ENCODE results near the gene TLE1.
"Not testable (repeated sequence)": the region's sequence is repeated elsewhere in the genome, so short reads cannot be mapped to it uniquely, and the experiment has no call there.

Gene TLE1

DNA sequence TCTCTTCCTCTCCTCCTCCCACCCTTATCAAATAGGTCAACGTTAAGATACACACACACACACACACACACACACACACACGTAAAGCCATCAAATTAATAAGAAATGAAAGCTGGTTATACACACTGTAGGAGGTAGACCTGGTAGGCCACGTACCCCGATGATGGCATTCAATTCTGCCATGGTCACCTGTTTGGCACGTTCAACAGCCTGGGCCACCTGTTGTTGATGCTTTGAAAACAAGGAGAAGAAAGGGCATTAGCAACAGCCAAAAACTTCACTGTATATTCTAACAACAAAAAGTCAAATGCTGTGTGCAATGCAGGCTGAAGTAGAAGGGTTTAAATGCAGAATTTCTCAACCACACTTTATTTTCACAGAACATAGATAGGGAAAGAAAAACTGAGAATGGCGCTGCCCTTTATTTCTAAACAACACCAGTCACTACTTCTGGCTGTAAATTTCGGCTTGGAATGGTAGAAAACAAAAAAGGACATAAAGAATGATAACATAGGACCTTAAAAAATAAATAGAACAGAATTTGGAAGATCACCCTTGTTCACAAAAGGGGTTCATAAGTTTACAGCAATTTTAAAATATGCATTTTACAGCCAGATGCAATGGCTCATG is 37.2 kb downstream of the TLE1 start:
- no peak for DNase-seq (ENCODE audit: low read depth)

- no peak for DNase-seq (ENCODE audit: low read depth)
These were observed 38.5 kb downstream of the TLE1 start for GRCh38 chr9:81650586-81651515.

DNA sequence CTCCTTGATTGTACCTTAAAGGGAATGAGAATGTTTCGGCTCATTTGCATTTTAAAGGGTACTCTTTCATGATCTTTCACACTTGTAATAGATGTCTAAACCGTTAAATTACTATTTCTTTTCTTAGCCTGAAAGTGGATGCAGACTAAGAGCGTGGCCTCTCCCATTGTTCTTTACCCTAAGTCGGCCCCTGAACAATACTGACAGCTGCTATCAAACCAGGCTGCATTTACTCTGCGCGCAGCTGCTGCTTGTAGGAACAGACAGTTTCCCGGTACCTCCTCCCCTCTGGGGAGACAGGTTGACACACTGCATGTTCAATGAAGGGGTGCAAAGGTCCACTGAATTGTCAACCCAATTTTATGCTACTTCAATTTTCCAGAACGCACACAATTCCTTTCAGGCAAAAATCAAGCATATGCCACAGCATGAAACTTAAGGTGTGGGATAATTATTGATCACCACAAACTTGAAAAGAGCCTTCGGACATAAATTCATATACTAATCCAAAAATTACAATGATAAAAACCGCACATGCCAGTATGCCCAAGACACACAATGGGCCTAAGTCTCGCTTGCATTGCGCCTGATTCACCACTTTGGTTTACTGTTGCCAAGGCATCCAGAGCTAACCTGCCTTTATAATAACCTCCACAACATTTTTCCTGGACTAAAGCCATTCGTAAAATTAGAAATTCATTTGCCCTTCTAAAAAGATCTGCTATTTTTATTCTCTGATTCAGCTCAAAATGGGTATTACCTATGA is 39.7 kb downstream of the TLE1 start:
- no peak for DNase-seq (ENCODE audit: low read depth)

DNA sequence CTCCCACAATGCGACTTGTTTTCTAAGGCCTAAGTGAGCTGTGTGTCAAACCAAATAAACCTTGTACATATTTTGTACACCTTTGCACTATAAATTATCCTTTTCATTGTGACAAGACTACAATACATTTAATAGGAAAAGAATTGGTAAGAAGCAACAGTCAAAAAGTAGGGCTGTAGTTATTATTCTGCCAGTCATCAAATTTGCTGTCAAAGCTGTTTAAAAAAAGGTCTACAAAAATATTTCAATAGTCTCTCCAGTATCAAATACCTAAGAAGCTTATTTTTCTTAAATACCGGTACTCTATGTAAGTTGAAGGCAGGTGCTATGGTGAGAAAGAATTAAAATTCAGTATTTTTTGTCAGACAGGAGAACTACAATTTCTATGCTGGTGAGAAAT is 40.5 kb downstream of the TLE1 start:
- no peak for DNase-seq (ENCODE audit: low read depth)

- no peak for DNase-seq (ENCODE audit: low read depth)
These were observed 43.0 kb downstream of the TLE1 start for GRCh38 chr9:81646337-81646736.

DNA sequence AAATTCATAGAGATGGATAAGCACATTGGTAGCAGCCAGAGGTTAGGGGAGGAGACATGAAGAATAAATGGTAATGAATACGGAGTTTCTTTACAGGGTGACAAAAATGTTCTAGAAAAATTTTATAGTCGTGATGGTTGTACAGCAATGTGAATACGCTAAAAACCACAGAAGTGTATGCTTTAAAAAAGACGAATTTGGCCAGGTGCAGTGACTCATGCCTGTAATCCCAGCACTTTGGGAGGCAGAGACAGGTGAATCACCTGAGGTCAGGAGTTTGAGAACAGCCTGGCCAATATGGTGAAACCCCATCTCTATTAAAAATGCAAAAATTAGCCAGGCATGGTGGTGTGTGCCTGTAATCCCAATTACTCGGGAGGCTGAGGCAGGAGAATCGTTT is 44.8 kb downstream of the TLE1 start:
- not testable (repeated sequence) for DNase-seq (ENCODE audit: low read depth)

GRCh38 chr9:81637276-81637675 is 52.1 kb downstream of the TLE1 start:
- no peak for DNase-seq (ENCODE audit: low read depth)

DNA sequence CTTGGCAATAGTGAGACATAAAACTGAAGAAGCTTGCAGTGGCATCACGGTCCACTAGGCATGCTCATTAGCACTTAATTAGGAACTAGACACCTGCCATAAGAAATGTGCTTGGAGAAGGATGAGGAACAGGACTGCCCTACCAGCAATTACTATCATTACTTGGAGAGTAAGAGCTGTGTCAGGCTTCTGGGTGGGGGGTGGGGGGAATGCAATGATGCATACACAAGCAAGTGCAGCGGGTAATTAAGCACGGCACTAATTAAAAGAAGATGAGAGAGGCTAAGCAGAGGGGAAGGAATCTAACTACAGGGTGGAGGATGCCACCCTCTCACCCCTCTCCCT is 53.1 kb downstream of the TLE1 start:
- DNase-seq (ENCODE audit: low read depth): no peak

GRCh38 chr9:81635521-81636254 is 53.7 kb downstream of the TLE1 start:
- DNase-seq (ENCODE audit: low read depth): no peak

DNA sequence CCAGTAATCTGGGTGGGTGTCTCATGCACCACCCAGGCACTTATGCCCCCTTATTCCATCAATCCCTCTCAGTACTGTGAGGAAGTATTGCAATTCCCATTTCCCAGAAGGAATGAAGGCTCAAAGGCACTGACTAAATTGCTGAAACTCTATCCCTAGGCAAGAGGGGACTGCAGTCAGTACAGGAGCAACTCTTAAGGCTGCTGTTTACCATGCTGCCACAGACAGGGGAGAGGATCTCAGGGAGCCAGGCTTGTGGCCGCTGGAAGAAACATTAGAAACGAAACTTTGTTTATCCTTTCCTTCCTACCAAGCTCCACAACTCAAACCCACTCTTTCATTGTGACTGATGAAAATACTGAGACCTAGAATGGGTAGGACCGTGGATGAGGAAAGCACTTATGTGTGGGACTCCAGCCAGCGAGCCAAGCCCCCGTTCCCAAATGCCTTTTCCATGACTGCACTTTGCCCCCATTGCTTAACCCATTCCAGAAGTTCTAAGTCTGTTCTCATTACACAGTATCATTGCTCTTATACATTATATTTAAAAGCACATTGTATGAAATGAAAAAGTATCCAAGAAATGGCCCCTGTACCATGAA is 54.3 kb downstream of the TLE1 start:
- no peak for DNase-seq (ENCODE audit: low read depth)

GRCh38 chr9:81633952-81634854 is 55.1 kb downstream of the TLE1 start:
- DNase-seq (ENCODE audit: low read depth): no peak

DNA sequence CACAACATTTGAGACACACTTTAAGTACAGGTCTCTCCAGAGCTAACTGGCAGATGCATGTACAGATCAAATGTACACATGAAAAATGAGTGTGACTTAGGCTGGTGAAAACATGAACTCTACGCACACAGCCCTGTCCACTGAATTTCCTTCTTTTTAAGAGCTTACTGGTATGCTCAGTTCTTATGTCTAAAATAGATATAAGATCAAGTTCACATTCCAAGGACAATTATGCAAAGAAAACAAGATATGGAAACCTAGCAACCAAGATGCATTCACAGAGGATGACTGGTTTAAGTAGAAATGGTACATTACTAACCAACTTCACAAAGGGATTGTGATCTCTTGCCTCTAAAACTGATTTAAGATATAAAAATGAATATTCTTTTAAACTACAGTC is 56.7 kb downstream of the TLE1 start:
- no peak for DNase-seq (ENCODE audit: low read depth)

DNA sequence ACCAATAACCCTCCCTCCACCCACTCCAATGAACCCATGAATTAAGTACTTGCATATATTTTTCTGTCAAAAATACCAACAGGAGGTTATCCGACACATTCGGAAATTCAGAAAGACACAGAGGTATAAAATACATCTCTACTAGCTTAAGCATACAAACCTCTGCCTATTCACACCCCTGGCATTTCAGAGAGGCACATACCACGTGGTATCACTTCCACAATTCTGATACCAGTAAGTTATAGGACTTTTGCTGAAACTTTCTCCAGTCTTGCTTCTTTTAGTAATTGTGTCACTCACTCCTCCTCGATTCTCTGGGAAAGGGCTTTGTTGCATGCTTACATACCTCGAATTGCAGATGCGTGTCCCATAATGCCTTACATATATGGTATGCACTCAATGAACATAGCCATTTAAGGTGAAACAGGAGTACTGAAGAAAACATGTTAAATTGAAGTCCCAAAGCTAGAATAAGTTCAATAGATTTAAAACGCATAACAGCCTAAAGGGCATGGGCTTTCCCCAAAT is 58.1 kb downstream of the TLE1 start:
- no peak for DNase-seq (ENCODE audit: low read depth)

- no peak for DNase-seq (ENCODE audit: low read depth)
These were observed 59.9 kb downstream of the TLE1 start for GRCh38 chr9:81629440-81629839.

- no peak for DNase-seq (ENCODE audit: low read depth)
These were observed 60.5 kb downstream of the TLE1 start for GRCh38 chr9:81628897-81629296.

- no peak for DNase-seq (ENCODE audit: low read depth)
These were observed 61.9 kb downstream of the TLE1 start for GRCh38 chr9:81627481-81627880.

DNA sequence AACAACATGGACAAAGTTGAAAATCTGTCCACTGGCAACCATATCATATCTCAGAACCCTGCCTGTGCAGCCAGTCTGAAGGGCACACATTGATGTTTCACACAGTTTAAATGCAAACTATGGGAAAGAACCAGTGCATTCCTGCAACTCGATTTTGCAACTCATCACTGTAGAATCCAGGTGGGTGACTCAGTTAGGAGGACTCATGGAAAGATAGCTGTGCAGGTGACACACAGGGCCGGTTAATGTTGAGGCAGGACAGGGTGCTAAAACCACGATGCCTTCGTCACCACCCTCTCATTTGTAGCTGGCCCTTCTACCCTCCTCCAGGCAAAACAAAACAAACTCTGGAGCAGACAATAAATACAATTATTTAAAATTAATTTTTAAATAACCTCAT is 62.8 kb downstream of the TLE1 start:
- no peak for DNase-seq (ENCODE audit: low read depth)

DNA sequence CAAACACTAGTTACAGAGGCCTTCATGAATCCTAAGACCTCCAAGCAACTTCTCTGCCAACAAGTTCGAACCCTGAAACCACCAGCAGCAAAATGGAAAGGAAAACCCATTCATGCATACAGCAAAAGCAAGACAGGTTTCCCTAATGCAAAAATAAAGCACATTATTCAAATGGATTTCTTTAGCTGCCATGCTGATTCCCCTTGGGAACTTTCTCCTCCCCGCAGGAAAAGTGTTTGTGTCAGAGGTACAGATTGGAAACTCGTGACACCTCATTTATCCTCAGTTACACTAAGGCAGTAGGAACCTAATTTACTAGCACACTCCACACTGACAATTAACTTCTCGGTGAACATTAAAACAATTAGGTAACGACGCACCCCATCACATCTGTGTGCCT is 63.4 kb downstream of the TLE1 start:
- DNase-seq (ENCODE audit: low read depth): no peak

DNA sequence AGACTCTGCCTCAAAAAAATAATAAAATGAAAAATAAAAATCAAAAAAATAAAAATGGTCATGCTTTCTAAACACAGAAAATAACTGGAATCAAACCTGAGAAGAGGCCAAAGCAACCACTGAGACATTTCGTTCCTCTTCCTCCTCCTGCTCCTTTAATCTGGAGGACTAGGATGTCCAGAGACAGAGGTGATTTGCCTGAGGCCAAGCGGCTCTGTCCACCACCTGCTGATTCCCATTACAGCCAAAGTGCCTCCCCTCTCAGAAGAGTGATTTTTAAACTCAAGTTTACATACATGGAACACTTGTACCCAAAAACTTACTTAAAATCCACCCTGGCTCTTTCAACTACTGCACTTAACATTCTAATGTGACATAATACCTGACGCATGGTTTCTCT is 65.6 kb downstream of the TLE1 start:
- DNase-seq (ENCODE audit: low read depth): no peak

DNA sequence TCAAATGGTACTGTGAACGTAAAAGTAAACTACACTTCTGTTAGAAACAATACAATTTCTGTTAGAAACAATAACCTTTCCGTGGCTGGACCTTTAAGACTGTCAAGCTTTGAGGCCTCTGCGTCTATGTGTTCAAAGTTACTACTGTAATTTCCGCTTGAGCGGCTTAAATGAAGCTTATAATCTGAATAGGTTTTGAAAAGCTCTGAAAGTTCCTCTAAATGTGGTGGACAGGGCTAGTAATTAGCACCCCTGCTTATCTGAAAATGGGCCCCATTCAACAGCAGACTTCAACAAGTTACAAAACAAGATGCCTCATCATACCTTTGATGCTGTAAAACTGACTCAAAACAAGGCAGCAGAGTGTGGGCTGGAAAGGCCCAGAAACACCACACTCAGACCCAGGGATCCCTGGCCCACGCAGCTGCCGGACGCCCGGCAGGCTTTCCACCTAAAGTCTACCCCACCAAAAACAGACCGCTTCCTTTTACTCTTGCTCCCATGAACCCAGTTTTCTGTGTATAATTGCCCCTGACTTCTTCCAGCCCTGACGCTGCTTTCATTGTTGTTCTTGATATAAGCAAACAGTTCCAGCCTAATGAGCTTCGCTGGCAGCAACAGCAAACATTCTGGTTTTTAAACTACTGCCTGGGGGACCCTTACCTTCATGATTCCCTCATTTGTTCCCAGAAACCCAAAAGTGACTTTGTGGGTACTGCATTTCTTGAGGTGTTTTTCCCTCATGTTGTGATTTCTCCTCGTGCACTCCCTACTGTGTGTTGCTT is 66.7 kb downstream of the TLE1 start:
- no peak for DNase-seq (ENCODE audit: low read depth)

Measured in activated T-cell treated with anti-CD3 and anti-CD28 coated beads for 48 hours (primary cell).